LNCAP (cell line): ENCODE measurements around the gene VPS45.

Experiments
- CTCF ChIP-seq: fragments of 450-650 bp; IDR thresholded peaks from 2 replicates; pipeline ENCODE4 v1.5.1; 2017; ENCODE audit warnings: mild to moderate bottlenecking

Gene VPS45

GRCh38 chr1:150194381-150195031, 126.9 kb downstream of the VPS45 start:
- no peak for TF ChIP-seq CTCF
